Stimulated activated naive B cell treated with anti-CD40 and anti-IgM and Interleukin-4, amounts not matched to agents 10 μg/mL and 1 μg/mL and 100 μg/mL, for 72 hours (primary cell): ENCODE measurements around the gene TTYH3.

Source experiments
- ATAC-seq, 2 donors: fragments of 150-1000 bp; cut with Tn5 transposase; replicated peaks; 2 replicates each; pipeline ENCODE4 v1.10.0; 2021; ENCODE audit warnings: moderate library complexity in 1 of 2
- DNase-seq: peaks from one replicate; pipeline ENCODE4 v3.0.0; 2021
- H3K27ac Mint-ChIP-seq: one replicate; pipeline ENCODE4 v1.8.0; 2022; ENCODE audit warnings: mild to moderate bottlenecking, mixed read lengths
- H3K27me3 Mint-ChIP-seq, 2 donors: one replicate each; pipeline ENCODE4 v1.8.0; 2022; ENCODE audit warnings: mixed read lengths in 2 of 2
- H3K36me3 Mint-ChIP-seq, 2 donors: one replicate each; pipeline ENCODE4 v1.8.0; 2022; ENCODE audit warnings: mixed read lengths in 2 of 2, mild to moderate bottlenecking in 1 of 2
- H3K4me1 Mint-ChIP-seq, 2 donors: one replicate each; pipeline ENCODE4 v1.8.0; 2022; ENCODE audit warnings: mixed read lengths in 2 of 2, mild to moderate bottlenecking in 1 of 2
- H3K4me3 Mint-ChIP-seq, 2 donors: one replicate each; pipeline ENCODE4 v1.8.0; 2022; ENCODE audit warnings: mild to moderate bottlenecking in 2 of 2, mixed read lengths in 2 of 2, moderate library complexity in 1 of 2
- H3K9me3 Mint-ChIP-seq, 2 donors: one replicate each; pipeline ENCODE4 v1.8.0; 2022; ENCODE audit warnings: mixed read lengths in 2 of 2, mild to moderate bottlenecking in 1 of 2

The TTYH3 gene

GRCh38 chr7:2705371-2706096 lies 73.7 kb downstream of the TTYH3 start:
- Mint-ChIP-seq H3K36me3 (peaks cover 0 to 3% of the 10 kb centered on the region in 2 donors), H3K4me3 (no peak overlapping the region), H3K4me1 (peaks cover 18 to 22% of the 10 kb centered on the region in 2 donors), H3K27me3 (peaks cover 9 to 14% of the 10 kb centered on the region in 2 donors), H3K27ac (no peak overlapping the region), H3K9me3 (no peaks in the 10 kb centered on the region)
- DNase-seq: no peak
- no peak for ATAC-seq

DNA sequence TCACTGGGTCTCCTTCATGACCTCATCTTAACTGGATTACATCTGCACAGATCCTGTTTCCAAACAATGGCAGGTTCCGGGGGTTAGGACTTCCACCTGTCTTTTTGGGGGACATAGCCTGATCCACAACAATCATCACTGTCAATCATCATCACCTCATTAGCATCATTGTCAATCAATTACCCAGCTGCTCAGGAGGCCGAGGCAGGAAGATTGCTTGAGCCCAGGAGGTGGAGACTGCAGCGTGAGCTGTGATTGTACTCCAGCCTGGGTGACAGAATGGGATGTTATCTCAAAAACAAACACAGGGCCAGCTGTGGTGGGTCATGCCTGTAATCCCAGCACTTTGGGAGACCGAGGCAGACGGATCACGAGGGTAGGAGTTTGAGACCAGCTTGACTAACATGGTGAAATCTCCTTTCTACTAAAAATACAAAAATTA lies 74.9 kb downstream of the TTYH3 start:
- ATAC-seq (no peak), DNase-seq (no peak)
- no peak overlapping the region for H3K27ac Mint-ChIP-seq
- peaks cover 24 to 32% of the 10 kb centered on the region in 2 donors for H3K4me1 Mint-ChIP-seq
- H3K36me3 Mint-ChIP-seq: peaks cover 2 to 6% of the 10 kb centered on the region in 2 donors
- no peaks in the 10 kb centered on the region for H3K9me3 Mint-ChIP-seq
- no peak overlapping the region for H3K4me3 Mint-ChIP-seq
- H3K27me3 Mint-ChIP-seq: peaks cover 6% of the 10 kb centered on the region in 2 donors

DNA sequence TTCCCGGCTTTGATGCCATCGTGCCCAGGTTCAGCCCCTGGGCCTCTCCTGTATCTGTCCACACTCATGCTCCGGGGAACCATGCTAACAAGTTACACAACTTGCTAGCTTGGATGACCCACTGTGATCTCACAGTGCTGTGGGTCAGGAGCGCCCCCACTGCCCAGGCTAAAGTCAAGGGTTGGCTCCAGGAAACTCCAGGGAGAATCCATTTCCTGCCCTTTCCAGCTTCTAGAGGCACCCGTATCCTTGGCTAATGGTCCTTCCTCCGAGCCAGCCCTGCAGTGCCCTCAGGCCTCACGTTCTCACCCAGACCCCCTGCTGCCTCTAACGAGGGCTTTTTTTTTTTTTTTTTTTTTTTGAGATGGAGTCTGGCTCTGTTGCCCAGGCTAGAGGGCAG lies 75.7 kb downstream of the TTYH3 start:
- Mint-ChIP-seq H3K4me1 (peaks cover 24 to 32% of the 10 kb centered on the region in 2 donors), H3K4me3 (no peak overlapping the region), H3K36me3 (peaks cover 4 to 11% of the 10 kb centered on the region in 2 donors), H3K27ac (no peak overlapping the region), H3K27me3 (no peaks in the 10 kb centered on the region), H3K9me3 (no peaks in the 10 kb centered on the region)
- no peak for ATAC-seq
- no peak for DNase-seq

DNA sequence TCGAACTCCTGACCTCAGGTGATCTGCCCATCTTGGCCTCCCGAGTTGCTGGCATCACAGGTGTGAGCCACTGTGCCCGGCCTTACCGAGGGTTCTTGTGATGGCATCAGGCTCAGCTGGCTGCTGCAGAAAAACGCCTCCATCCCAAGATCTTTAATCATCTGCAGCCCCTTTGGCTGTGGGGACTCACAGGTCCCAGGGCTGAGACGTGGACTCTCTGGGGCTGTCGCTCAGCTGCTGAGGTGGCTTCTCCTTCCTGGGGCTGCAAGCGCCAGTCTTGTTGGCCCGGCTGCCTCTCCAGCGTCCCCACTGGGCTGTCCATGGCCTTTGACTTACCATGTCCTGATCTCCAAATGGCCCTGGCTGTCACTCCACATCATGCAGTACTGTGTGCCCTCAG lies 76.3 kb downstream of the TTYH3 start:
- Mint-ChIP-seq H3K36me3 (peaks cover 4 to 12% of the 10 kb centered on the region in 2 donors), H3K4me1 (peaks cover 24 to 32% of the 10 kb centered on the region in 2 donors), H3K4me3 (no peak overlapping the region), H3K27me3 (no peaks in the 10 kb centered on the region), H3K27ac (no peak overlapping the region), H3K9me3 (no peaks in the 10 kb centered on the region)
- DNase-seq: no peak
- no peak for ATAC-seq

- peaks cover 24 to 34% of the 10 kb centered on the region in 2 donors for H3K4me1 Mint-ChIP-seq
- H3K27me3 Mint-ChIP-seq: no peaks in the 10 kb centered on the region
- peak overlapping the region; percentile 94 for H3K27ac Mint-ChIP-seq
Observed at GRCh38 chr7:2708547-2709310, 76.9 kb downstream of the TTYH3 start.

GRCh38 chr7:2709553-2710285 lies 77.9 kb downstream of the TTYH3 start:
- Mint-ChIP-seq H3K4me1 (peaks cover 30 to 44% of the 10 kb centered on the region in 2 donors), H3K36me3 (peaks cover 13 to 25% of the 10 kb centered on the region in 2 donors), H3K27me3 (no peaks in the 10 kb centered on the region), H3K9me3 (no peaks in the 10 kb centered on the region), H3K4me3 (peak overlapping the region; percentile 88 to 89), H3K27ac (peak overlapping the region; percentile 94)
- ATAC-seq: peak; percentile 83 to 87
- DNase-seq: peak; percentile 79

More at GRCh38 chr7:2708547-2709310, 76.9 kb downstream of the TTYH3 start:
- H3K36me3 Mint-ChIP-seq: peaks cover 4 to 15% of the 10 kb centered on the region in 2 donors
- no peak for DNase-seq
- peak overlapping the region; percentile 48 to 89 for H3K4me3 Mint-ChIP-seq
- ATAC-seq: no peak
- no peaks in the 10 kb centered on the region for H3K9me3 Mint-ChIP-seq

DNA sequence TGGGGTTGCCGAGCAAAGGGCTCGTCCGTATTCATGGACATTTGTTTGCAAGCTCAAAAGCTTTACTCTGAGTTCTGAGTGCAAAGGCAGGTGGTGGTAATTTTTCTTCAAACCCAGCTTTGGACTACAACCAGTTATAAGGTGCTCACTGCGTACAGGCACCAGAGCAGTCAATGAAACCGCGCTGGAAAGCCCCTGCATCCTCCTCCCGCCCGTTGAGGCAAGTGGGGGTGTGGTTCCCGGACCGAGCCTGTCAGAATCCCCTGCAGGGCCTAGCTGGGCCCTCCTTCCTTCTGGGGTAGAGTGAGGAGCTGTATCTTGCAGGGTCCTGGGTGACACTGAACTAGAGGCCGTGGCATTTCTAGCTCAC lies 78.5 kb downstream of the TTYH3 start:
- ATAC-seq (peak; percentile 73 to 75), DNase-seq (peak; percentile 75)
- Mint-ChIP-seq H3K4me3 (peak overlapping the region; percentile 88 to 89), H3K9me3 (peaks cover 0 to 2% of the 10 kb centered on the region in 2 donors), H3K27ac (peak overlapping the region; percentile 94), H3K27me3 (no peaks in the 10 kb centered on the region), H3K4me1 (peaks cover 36 to 50% of the 10 kb centered on the region in 2 donors), H3K36me3 (peaks cover 16 to 31% of the 10 kb centered on the region in 2 donors)

DNA sequence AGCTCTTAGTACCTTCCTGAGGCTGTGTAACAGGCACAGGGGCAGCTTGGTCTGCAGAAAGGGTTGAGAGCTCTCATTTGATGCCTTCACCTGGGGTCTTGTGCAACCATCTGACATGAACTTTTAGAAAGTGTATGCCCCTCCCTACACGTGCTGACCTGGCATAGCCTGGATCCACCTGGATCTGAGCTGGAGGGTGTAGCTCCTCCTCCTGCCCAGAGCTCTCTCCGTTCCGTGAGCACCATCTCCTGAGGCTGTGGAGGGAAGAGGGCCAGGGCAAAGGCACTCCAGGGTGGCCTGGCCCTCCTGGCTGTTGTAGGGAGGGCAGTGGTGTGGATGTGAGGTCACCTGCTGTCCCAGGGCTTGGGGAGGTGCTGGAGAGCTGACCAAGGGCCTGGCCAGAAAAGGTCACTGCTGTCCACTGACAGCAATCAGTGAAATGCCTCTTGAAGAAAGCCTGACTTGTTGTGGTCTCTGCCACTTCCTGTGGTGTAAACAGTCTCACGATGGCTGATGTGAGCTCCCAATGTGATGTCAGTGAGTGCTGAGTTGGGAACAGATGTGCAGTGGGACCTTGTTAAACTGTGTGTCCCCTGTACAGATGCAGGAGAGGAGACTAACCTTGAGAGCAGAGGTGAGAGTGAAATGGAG lies 79.2 kb downstream of the TTYH3 start:
- H3K27me3 Mint-ChIP-seq: no peaks in the 10 kb centered on the region
- no peak for DNase-seq
- H3K9me3 Mint-ChIP-seq: peaks cover 0 to 2% of the 10 kb centered on the region in 2 donors
- peaks cover 43 to 57% of the 10 kb centered on the region in 2 donors for H3K4me1 Mint-ChIP-seq
- peaks cover 16 to 33% of the 10 kb centered on the region in 2 donors for H3K36me3 Mint-ChIP-seq
- peak overlapping the region; percentile 94 for H3K27ac Mint-ChIP-seq
- peak; percentile 12 to 29 for ATAC-seq
- peak overlapping the region; percentile 71 to 89 for H3K4me3 Mint-ChIP-seq

DNA sequence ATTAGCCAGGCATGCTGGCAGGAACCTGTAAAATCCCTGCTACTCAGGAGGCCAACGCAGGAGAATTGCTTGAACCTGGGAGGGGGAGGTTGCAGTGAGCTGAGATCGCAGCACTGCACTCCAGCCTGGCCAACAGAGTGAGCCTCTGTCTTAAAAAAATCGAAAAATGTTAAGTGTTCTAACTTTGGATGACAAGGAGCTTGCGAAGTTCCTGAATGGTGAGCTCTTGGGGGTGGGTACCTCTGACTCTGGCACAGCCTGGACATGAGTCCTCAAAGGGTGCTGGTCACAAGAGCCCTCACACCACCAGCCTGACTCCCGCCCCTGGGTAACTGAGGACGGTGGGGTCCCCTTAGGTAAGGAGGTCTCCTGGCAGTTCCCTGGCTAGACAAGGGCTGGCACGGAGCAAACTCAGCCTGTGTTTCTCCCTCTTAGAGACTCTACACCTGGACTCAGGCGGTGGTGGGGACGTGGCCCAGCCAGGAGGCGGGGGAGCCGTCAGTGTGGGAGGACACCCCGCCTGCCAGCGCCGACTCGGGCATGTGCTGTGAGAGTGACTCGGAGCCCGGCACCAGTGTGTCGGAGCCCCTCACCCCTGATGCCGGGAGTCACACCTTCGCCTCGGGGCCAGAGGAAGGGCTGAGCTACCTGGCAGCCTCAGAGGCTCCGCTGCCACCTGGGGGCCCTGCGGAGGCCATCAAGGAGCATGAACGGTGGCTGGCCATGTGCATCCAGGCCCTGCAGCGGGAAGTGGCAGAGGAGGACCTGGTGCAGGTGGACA lies 80.3 kb downstream of the TTYH3 start:
- H3K4me1 Mint-ChIP-seq: peaks cover 51 to 68% of the 10 kb centered on the region in 2 donors
- H3K9me3 Mint-ChIP-seq: peaks cover 0 to 2% of the 10 kb centered on the region in 2 donors
- ATAC-seq (no peak), DNase-seq (no peak)
- H3K4me3 Mint-ChIP-seq: no peak overlapping the region
- H3K27ac Mint-ChIP-seq: peak overlapping the region; percentile 42
- no peaks in the 10 kb centered on the region for H3K27me3 Mint-ChIP-seq
- H3K36me3 Mint-ChIP-seq: peaks cover 20 to 38% of the 10 kb centered on the region in 2 donors

DNA sequence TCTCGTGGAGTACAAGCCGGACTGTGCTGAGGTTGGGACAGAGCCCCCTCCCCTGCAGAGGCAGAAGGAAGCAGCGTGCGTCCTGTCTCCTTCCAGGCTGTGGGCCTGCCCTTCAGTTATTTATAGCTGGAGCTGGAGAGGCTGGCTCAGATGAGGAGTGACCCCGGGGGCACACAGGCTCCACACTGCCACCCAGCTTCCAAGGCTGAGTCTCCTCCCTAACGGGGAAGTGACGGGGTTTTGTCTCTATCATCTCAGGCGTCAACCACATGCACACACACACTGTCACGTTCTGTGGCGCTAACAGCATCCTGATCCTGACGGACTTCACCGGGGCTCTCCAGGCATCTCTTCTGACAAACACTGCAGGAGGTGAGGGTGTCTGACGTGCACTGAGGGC lies 81.6 kb downstream of the TTYH3 start:
- Mint-ChIP-seq H3K36me3 (peaks cover 22 to 45% of the 10 kb centered on the region in 2 donors), H3K9me3 (peaks cover 0 to 2% of the 10 kb centered on the region in 2 donors), H3K4me3 (no peak overlapping the region), H3K27me3 (no peaks in the 10 kb centered on the region), H3K4me1 (peaks cover 63 to 81% of the 10 kb centered on the region in 2 donors), H3K27ac (peak overlapping the region; percentile 26)
- no peak for ATAC-seq
- no peak for DNase-seq

DNA sequence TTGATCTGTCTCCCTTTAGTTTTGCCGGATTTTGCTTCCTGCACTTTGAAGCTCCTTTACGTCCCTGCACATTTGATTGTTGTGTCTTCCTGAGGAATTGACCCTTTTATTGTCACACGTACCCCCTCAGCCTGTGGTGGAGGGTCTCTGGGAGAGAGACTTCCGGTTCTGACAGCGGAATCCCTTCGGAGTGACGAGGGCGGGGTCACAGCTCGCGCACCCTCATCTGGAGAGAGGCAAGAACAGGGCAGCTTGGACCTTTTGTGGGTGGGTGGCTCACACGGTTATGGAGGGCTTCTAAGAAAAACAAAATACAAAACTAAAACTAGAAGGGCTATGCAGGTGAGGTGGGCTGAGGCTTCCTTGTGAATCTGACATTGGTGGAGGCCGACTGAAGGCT lies 82.2 kb downstream of the TTYH3 start:
- Mint-ChIP-seq H3K4me3 (no peak overlapping the region), H3K36me3 (peaks cover 24 to 51% of the 10 kb centered on the region in 2 donors), H3K27me3 (no peaks in the 10 kb centered on the region), H3K27ac (peak overlapping the region; percentile 2), H3K4me1 (peaks cover 68 to 81% of the 10 kb centered on the region in 2 donors), H3K9me3 (peaks cover 0 to 2% of the 10 kb centered on the region in 2 donors)
- DNase-seq: no peak
- ATAC-seq: no peak
